SK-N-SH treated with all-trans-retinoic acid at 6 μM for 48 hours (cell line): ENCODE data around the gene SNED1.

ENCODE experiments used
- ARNTL ChIP-seq: fragments of 450-650 bp; formaldehyde crosslinking; IDR thresholded peaks from 2 replicates; pipeline ENCODE4 v1.5.0; 2020; ENCODE audit warnings: low read depth, mild to moderate bottlenecking, moderate library complexity, borderline replicate concordance
- RARB ChIP-seq: fragments of 250-450 bp; sonication (Bioruptor Pico); IDR thresholded peaks from 2 replicates; pipeline ENCODE4 v1.8.0; 2021; ENCODE audit warnings: mild to moderate bottlenecking, moderate library complexity
- SNAI2 ChIP-seq: fragments of 250-450 bp; sonication (Bioruptor Pico); IDR thresholded peaks from 2 replicates; pipeline ENCODE4 v1.5.0; 2020; ENCODE audit warnings: mild to moderate bottlenecking, moderate library complexity
- TCF4 ChIP-seq: fragments of 250-450 bp; sonication (Bioruptor Pico); IDR thresholded peaks from 2 replicates; pipeline ENCODE4 v1.8.0; 2021; ENCODE audit warnings: mild to moderate bottlenecking, moderate library complexity, borderline replicate concordance
- TOX ChIP-seq: fragments of 250-450 bp; sonication (Bioruptor Pico); IDR thresholded peaks from 2 replicates; pipeline ENCODE4 v1.8.0; 2021; ENCODE audit warnings: mild to moderate bottlenecking, moderate library complexity, borderline replicate concordance
- ZFP30 ChIP-seq: fragments of 450-650 bp; formaldehyde crosslinking; IDR thresholded peaks from 2 replicates; pipeline ENCODE4 v1.5.0; 2022; ENCODE audit warnings: mild to moderate bottlenecking, moderate library complexity
- ZNF70 ChIP-seq: fragments of 450-650 bp; formaldehyde crosslinking; IDR thresholded peaks from 2 replicates; pipeline ENCODE4 v1.5.0; 2020; ENCODE audit warnings: mild to moderate bottlenecking, moderate library complexity
- ZNF8 ChIP-seq: fragments of 450-650 bp; formaldehyde crosslinking; IDR thresholded peaks from 2 replicates; pipeline ENCODE4 v1.5.0; 2020; ENCODE audit warnings: mild to moderate bottlenecking, moderate library complexity
- TF ChIP-seq, protein P1 (sequence below): fragments of 250-450 bp; sonication (Bioruptor Pico); IDR thresholded peaks from 2 replicates; pipeline ENCODE4 v1.8.0; 2020; ENCODE audit warnings: mild to moderate bottlenecking, moderate library complexity, borderline replicate concordance
- TF ChIP-seq, protein P2 (sequence below): fragments of 250-450 bp; sonication (Bioruptor Pico); IDR thresholded peaks from 2 replicates; pipeline ENCODE4 v1.8.0; 2021; ENCODE audit warnings: low read depth, mild to moderate bottlenecking, moderate library complexity, borderline replicate concordance
- TF ChIP-seq, protein P3 (sequence below): fragments of 250-450 bp; sonication (Bioruptor Pico); IDR thresholded peaks from 2 replicates; pipeline ENCODE4 v1.5.1; 2020; ENCODE audit warnings: low read depth, mild to moderate bottlenecking, moderate library complexity
- TF ChIP-seq, protein P4 (sequence below): fragments of 250-450 bp; sonication (Bioruptor Pico); IDR thresholded peaks from 2 replicates; pipeline ENCODE4 v1.5.0; 2020; ENCODE audit warnings: mild to moderate bottlenecking, moderate library complexity

DNA sequence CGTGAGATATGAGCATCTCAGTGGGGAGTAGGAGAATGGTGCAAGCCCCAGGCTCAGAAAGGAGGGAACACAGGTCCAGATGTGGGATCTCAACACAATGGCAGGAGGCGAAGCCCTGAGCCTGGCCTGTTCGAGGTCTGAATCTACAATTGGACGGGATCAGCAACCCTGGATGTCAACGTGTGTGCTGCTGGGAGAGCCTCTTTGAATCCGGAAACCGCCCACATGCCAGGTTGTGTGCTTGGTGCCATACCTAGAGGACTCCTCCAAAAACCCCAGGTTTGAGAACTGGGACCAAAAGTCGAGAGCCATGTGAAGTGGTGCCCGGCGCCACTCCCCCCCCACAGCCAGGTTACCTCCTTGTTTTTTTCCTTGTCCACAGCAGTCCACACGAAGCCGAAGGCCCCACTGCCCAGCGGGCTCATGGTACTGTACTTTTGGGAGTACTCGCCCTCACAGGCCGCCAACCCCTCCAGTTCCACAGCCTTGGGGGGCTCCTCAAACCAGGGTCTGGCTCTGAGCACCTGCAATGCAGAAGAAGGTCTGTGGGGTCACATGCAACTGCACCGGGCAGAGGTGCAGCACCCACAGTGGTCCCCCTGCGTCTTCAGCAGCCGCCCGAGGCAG, 124.1 kb downstream of the SNED1 start:
- TF ChIP-seq, protein P1, sequence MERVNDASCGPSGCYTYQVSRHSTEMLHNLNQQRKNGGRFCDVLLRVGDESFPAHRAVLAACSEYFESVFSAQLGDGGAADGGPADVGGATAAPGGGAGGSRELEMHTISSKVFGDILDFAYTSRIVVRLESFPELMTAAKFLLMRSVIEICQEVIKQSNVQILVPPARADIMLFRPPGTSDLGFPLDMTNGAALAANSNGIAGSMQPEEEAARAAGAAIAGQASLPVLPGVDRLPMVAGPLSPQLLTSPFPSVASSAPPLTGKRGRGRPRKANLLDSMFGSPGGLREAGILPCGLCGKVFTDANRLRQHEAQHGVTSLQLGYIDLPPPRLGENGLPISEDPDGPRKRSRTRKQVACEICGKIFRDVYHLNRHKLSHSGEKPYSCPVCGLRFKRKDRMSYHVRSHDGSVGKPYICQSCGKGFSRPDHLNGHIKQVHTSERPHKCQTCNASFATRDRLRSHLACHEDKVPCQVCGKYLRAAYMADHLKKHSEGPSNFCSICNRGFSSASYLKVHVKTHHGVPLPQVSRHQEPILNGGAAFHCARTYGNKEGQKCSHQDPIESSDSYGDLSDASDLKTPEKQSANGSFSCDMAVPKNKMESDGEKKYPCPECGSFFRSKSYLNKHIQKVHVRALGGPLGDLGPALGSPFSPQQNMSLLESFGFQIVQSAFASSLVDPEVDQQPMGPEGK (CRISPR knock-in tag): no peak
- TF ChIP-seq RARB (CRISPR knock-in tag) (no peak), ARNTL (CRISPR knock-in tag) (no peak), TCF4 (CRISPR knock-in tag) (no peak), ZNF70 (CRISPR knock-in tag) (no peak), ZFP30 (CRISPR knock-in tag) (no peak), ZNF8 (CRISPR knock-in tag) (no peak), TOX (CRISPR knock-in tag) (no peak), SNAI2 (CRISPR knock-in tag) (no peak)
- TF ChIP-seq, protein P2, sequence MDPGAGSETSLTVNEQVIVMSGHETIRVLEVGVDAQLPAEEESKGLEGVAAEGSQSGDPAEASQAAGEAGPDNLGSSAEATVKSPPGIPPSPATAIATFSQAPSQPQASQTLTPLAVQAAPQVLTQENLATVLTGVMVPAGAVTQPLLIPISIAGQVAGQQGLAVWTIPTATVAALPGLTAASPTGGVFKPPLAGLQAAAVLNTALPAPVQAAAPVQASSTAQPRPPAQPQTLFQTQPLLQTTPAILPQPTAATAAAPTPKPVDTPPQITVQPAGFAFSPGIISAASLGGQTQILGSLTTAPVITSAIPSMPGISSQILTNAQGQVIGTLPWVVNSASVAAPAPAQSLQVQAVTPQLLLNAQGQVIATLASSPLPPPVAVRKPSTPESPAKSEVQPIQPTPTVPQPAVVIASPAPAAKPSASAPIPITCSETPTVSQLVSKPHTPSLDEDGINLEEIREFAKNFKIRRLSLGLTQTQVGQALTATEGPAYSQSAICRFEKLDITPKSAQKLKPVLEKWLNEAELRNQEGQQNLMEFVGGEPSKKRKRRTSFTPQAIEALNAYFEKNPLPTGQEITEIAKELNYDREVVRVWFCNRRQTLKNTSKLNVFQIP (CRISPR knock-in tag): no peak
- TF ChIP-seq, protein P3, sequence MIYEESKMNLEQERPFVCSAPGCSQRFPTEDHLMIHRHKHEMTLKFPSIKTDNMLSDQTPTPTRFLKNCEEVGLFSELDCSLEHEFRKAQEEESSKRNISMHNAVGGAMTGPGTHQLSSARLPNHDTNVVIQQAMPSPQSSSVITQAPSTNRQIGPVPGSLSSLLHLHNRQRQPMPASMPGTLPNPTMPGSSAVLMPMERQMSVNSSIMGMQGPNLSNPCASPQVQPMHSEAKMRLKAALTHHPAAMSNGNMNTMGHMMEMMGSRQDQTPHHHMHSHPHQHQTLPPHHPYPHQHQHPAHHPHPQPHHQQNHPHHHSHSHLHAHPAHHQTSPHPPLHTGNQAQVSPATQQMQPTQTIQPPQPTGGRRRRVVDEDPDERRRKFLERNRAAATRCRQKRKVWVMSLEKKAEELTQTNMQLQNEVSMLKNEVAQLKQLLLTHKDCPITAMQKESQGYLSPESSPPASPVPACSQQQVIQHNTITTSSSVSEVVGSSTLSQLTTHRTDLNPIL (CRISPR knock-in tag): no peak
- TF ChIP-seq, protein P4, sequence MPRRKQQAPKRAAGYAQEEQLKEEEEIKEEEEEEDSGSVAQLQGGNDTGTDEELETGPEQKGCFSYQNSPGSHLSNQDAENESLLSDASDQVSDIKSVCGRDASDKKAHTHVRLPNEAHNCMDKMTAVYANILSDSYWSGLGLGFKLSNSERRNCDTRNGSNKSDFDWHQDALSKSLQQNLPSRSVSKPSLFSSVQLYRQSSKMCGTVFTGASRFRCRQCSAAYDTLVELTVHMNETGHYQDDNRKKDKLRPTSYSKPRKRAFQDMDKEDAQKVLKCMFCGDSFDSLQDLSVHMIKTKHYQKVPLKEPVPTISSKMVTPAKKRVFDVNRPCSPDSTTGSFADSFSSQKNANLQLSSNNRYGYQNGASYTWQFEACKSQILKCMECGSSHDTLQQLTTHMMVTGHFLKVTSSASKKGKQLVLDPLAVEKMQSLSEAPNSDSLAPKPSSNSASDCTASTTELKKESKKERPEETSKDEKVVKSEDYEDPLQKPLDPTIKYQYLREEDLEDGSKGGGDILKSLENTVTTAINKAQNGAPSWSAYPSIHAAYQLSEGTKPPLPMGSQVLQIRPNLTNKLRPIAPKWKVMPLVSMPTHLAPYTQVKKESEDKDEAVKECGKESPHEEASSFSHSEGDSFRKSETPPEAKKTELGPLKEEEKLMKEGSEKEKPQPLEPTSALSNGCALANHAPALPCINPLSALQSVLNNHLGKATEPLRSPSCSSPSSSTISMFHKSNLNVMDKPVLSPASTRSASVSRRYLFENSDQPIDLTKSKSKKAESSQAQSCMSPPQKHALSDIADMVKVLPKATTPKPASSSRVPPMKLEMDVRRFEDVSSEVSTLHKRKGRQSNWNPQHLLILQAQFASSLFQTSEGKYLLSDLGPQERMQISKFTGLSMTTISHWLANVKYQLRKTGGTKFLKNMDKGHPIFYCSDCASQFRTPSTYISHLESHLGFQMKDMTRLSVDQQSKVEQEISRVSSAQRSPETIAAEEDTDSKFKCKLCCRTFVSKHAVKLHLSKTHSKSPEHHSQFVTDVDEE (CRISPR knock-in tag): no peak
